ENCODE results near the gene EIF4E2.

EIF4E2 gene

GRCh38 chr2:232611061-232611460 lies 60.6 kb downstream of the EIF4E2 start:
- no peak overlapping the region for H3K27ac ChIP-seq (ENCODE audit: low read depth, low read length)
- no peaks in the 10 kb centered on the region for H3K27me3 ChIP-seq (ENCODE audit: control insufficient read depth in 5 of 5, insufficient read depth in 4 of 5, low read length in 5 of 5)
- H3K4me1 ChIP-seq (ENCODE audit: control insufficient read depth in 5 of 5, insufficient read depth in 5 of 5, low read length in 5 of 5) = peaks cover 0 to 8% (median 4%) of the 10 kb centered on the region in 5 donors
- H3K4me3 ChIP-seq (ENCODE audit: low read depth in 1 of 5, low read length in 5 of 5) = no peak overlapping the region
- H3K9me3 ChIP-seq (ENCODE audit: control insufficient read depth in 5 of 5, low read length in 5 of 5) = no peaks in the 10 kb centered on the region
- no peak overlapping the region for H3K9ac ChIP-seq (ENCODE audit: low read length in 5 of 5)
- H3K36me3 ChIP-seq (ENCODE audit: control insufficient read depth in 5 of 5, insufficient read depth in 5 of 5, low read length in 5 of 5) = no peaks in the 10 kb centered on the region

- no peaks in the 10 kb centered on the region for H3K36me3 ChIP-seq (ENCODE audit: control insufficient read depth in 5 of 5, insufficient read depth in 5 of 5, low read length in 5 of 5)
- H3K27ac ChIP-seq (ENCODE audit: low read depth, low read length) = no peak overlapping the region
- H3K9me3 ChIP-seq (ENCODE audit: control insufficient read depth in 5 of 5, low read length in 5 of 5) = no peaks in the 10 kb centered on the region
- no peak overlapping the region for H3K4me3 ChIP-seq (ENCODE audit: low read depth in 1 of 5, low read length in 5 of 5)
- H3K9ac ChIP-seq (ENCODE audit: low read length in 5 of 5) = no peak overlapping the region
- H3K27me3 ChIP-seq (ENCODE audit: control insufficient read depth in 5 of 5, insufficient read depth in 4 of 5, low read length in 5 of 5) = no peaks in the 10 kb centered on the region
- peaks cover 0 to 4% (median 0%) of the 10 kb centered on the region in 5 donors for H3K4me1 ChIP-seq (ENCODE audit: control insufficient read depth in 5 of 5, insufficient read depth in 5 of 5, low read length in 5 of 5)
These were observed 61.2 kb downstream of the EIF4E2 start for GRCh38 chr2:232611559-232612218.

GRCh38 chr2:232613538-232614134 lies 63.1 kb downstream of the EIF4E2 start:
- no peaks in the 10 kb centered on the region for H3K9me3 ChIP-seq (ENCODE audit: control insufficient read depth in 5 of 5, low read length in 5 of 5)
- no peaks in the 10 kb centered on the region for H3K27me3 ChIP-seq (ENCODE audit: control insufficient read depth in 5 of 5, insufficient read depth in 4 of 5, low read length in 5 of 5)
- no peak overlapping the region for H3K9ac ChIP-seq (ENCODE audit: low read length in 5 of 5)
- peaks cover 0 to 4% (median 0%) of the 10 kb centered on the region in 5 donors for H3K4me1 ChIP-seq (ENCODE audit: control insufficient read depth in 5 of 5, insufficient read depth in 5 of 5, low read length in 5 of 5)
- no peak overlapping the region for H3K27ac ChIP-seq (ENCODE audit: low read depth, low read length)
- no peak overlapping the region for H3K4me3 ChIP-seq (ENCODE audit: low read depth in 1 of 5, low read length in 5 of 5)
- no peaks in the 10 kb centered on the region for H3K36me3 ChIP-seq (ENCODE audit: control insufficient read depth in 5 of 5, insufficient read depth in 5 of 5, low read length in 5 of 5)

- H3K4me1 ChIP-seq (ENCODE audit: control insufficient read depth in 5 of 5, insufficient read depth in 5 of 5, low read length in 5 of 5) = peaks cover 0 to 4% (median 0%) of the 10 kb centered on the region in 5 donors
These were observed 64.8 kb downstream of the EIF4E2 start for GRCh38 chr2:232615339-232615738.

More at GRCh38 chr2:232615339-232615738, 64.8 kb downstream of the EIF4E2 start:
- no peak overlapping the region for H3K27ac ChIP-seq (ENCODE audit: low read depth, low read length)
- H3K9me3 ChIP-seq (ENCODE audit: control insufficient read depth in 5 of 5, low read length in 5 of 5) = no peaks in the 10 kb centered on the region
- H3K4me3 ChIP-seq (ENCODE audit: low read depth in 1 of 5, low read length in 5 of 5) = no peak overlapping the region
- no peak overlapping the region for H3K9ac ChIP-seq (ENCODE audit: low read length in 5 of 5)
- H3K27me3 ChIP-seq (ENCODE audit: control insufficient read depth in 5 of 5, insufficient read depth in 4 of 5, low read length in 5 of 5) = no peaks in the 10 kb centered on the region
- no peaks in the 10 kb centered on the region for H3K36me3 ChIP-seq (ENCODE audit: control insufficient read depth in 5 of 5, insufficient read depth in 5 of 5, low read length in 5 of 5)
